D721Med (cell line): ENCODE measurements around the gene RUNX1.

Source experiments
- DNase-seq: peaks from one replicate; pipeline ENCODE4 v3.0.0; 2011; ENCODE audit warnings: low spot score; ENCODE audit not compliant: insufficient read length
- FAIRE-seq: peaks from 2 replicates; lab custom pipeline; 2011; peaks lifted over from hg19 to GRCh38; lab: Jason Lieb, UNC
- CTCF ChIP-seq: IDR thresholded peaks from 2 replicates; pipeline ENCODE4 v1.5.1; 2012; ENCODE audit warnings: mild to moderate bottlenecking, control low read depth; ENCODE audit not compliant: insufficient read depth; ENCODE audit errors: missing control alignments

Gene RUNX1

GRCh38 chr21:34909492-34910292 lies 139.4 kb downstream of the RUNX1 start:
- no peak for DNase-seq
- no peak for TF ChIP-seq CTCF
- no peak for FAIRE-seq

GRCh38 chr21:34908419-34909055 lies 140.6 kb downstream of the RUNX1 start:
- TF ChIP-seq CTCF = no peak
- FAIRE-seq (no peak), DNase-seq (no peak)

- DNase-seq (no peak), FAIRE-seq (no peak)
- no peak for TF ChIP-seq CTCF
These were observed 141.4 kb downstream of the RUNX1 start for GRCh38 chr21:34907461-34908418.

GRCh38 chr21:34906401-34906800 lies 142.7 kb downstream of the RUNX1 start:
- no peak for TF ChIP-seq CTCF
- DNase-seq = no peak
- FAIRE-seq = no peak

- no peak for TF ChIP-seq CTCF
- FAIRE-seq (no peak), DNase-seq (no peak)
These were observed 143.9 kb downstream of the RUNX1 start for GRCh38 chr21:34905218-34905537.

- DNase-seq = no peak
- no peak for TF ChIP-seq CTCF
- FAIRE-seq = no peak
These were observed 144.4 kb downstream of the RUNX1 start for GRCh38 chr21:34904526-34905217.
